ENCODE data around the gene CLCN7.
A peak's percentile ranks its signal among the peaks of the same experiment; 100 is the strongest.

DNA sequence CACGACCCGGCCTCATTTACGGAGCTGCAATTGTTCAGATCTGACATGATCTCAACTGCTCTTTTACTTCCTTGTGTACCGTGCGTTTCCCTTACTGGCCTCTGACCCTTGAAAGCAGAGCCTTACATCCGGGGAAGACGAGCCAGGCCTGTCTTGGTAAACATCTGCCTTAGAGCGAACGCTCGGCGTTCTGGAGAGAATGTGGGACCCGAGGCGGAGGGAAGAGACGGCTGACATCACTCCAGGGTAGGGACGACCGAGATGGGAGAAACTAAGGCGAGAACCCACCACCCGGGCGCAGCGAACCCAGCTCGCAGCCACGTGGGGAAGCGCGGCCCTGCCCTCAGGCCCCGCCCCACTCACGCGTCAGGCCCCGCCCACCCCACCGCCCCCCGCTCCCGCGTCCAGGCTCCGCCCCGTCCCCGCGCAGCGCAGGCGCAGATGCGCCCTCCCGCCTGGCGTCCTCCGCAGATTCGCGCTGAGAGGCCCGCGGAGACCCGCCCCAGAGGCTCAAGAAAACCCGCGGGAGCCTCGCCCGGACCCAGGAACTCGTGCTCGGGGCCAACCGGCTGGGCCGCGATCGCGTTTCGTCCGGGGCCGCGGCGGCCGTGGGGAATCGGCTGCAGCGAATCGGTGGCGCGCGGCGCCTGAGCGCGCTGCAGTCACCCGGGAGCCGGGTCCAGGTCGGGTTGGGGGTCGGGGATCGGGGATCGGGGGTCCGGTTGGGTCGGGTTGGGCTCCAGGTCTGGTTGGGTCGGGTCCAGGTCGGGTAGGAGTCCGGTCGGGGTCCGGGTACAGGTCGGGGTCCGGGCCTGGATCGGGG lies 18.3 kb upstream of the CLCN7 start, which contains the start of gene TELO2:
- TF ChIP-seq, protein P1, sequence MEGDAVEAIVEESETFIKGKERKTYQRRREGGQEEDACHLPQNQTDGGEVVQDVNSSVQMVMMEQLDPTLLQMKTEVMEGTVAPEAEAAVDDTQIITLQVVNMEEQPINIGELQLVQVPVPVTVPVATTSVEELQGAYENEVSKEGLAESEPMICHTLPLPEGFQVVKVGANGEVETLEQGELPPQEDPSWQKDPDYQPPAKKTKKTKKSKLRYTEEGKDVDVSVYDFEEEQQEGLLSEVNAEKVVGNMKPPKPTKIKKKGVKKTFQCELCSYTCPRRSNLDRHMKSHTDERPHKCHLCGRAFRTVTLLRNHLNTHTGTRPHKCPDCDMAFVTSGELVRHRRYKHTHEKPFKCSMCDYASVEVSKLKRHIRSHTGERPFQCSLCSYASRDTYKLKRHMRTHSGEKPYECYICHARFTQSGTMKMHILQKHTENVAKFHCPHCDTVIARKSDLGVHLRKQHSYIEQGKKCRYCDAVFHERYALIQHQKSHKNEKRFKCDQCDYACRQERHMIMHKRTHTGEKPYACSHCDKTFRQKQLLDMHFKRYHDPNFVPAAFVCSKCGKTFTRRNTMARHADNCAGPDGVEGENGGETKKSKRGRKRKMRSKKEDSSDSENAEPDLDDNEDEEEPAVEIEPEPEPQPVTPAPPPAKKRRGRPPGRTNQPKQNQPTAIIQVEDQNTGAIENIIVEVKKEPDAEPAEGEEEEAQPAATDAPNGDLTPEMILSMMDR (IDR thresholded peaks at IDR 0.05), result no peak
- TF ChIP-seq POLR2A (IDR thresholded peaks at IDR 0.05), result peak in 1 of 2 donors; percentile 37

Measured in thyroid gland (tissue), 4 donors.